Suprapubic skin (tissue), 4 donors: ENCODE results near the gene RPL7L1.

ENCODE experiments used
- EP300 ChIP-seq: sonication (generic); formaldehyde crosslinking; IDR thresholded peaks from one replicate; pipeline ENCODE4 v1.6.1; 2017; ENCODE audit warnings: antibody characterized with exemption
- POLR2A ChIP-seq, 2 donors: fragments of 450-650 bp; IDR thresholded peaks; one replicate each; pipeline ENCODE4 v1.6.1; 2017; ENCODE audit warnings: antibody characterized with exemption in 2 of 2, mild to moderate bottlenecking in 2 of 2, moderate library complexity in 2 of 2
- POLR2AphosphoS5 ChIP-seq, 3 donors: sonication (generic); formaldehyde crosslinking; IDR thresholded peaks; one replicate each; pipeline ENCODE4 v1.6.1; 2017; ENCODE audit warnings: antibody characterized with exemption in 3 of 3
- TF ChIP-seq, protein P1 (sequence below), 2 donors: fragments of 200-600 bp in 1 of 2; fragments of 450-650 bp in 1 of 2; sonication (generic) in 1 of 2; IDR thresholded peaks; one replicate each; pipeline ENCODE4 v1.5.1; 2016 to 2019; ENCODE audit warnings: antibody characterized with exemption in 2 of 2, mild to moderate bottlenecking in 1 of 2, moderate library complexity in 1 of 2

DNA sequence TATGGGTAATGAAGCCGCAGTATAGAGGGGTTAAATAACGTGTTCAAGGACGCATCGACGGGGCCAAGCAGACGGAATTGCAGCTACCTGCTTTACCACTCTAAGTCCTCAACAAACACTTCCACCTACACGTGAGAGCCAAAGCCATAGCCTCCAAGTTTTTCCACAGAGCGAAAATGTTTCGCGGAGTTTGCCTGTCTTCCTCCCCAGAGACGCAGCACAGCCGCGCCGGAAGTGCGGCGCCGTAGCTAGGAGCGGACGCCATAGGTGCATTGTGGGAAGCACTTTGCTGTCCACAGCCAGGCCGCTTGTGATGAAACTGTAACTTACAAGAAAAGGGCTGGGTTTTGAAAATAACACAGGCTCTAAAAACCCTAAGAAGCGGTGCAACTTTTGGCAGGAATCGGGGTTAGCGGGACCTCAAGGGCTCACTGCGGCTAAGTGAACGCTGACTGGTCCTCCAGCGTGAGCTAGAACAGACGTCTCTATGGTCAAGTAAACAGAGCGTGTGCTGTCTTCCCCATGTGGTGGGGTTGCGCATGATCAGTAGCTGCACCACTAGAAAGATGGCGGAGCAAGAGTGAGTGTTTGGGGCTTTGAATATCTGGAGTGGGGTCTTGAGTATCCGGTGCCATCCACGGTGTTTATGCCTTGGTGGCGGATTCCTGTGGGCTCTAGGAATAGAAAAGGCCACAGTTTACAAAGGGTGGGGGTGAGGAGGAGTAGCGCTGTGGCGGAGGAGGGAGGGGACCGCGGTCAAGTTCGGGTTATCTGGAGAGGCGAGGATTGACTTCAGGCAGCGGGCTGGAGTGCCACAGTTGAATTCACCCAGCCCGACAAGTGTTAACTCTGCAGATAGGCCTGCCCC, at the start of gene RPL7L1:
- TF ChIP-seq, protein P1, sequence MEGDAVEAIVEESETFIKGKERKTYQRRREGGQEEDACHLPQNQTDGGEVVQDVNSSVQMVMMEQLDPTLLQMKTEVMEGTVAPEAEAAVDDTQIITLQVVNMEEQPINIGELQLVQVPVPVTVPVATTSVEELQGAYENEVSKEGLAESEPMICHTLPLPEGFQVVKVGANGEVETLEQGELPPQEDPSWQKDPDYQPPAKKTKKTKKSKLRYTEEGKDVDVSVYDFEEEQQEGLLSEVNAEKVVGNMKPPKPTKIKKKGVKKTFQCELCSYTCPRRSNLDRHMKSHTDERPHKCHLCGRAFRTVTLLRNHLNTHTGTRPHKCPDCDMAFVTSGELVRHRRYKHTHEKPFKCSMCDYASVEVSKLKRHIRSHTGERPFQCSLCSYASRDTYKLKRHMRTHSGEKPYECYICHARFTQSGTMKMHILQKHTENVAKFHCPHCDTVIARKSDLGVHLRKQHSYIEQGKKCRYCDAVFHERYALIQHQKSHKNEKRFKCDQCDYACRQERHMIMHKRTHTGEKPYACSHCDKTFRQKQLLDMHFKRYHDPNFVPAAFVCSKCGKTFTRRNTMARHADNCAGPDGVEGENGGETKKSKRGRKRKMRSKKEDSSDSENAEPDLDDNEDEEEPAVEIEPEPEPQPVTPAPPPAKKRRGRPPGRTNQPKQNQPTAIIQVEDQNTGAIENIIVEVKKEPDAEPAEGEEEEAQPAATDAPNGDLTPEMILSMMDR (IDR thresholded peaks at IDR 0.05) = peak in 1 of 2 donors; percentile 26
- TF ChIP-seq POLR2AphosphoS5 (IDR thresholded peaks at IDR 0.05) (peak; percentile 27 to 60 (median 43)), POLR2A (IDR thresholded peaks at IDR 0.05) (peak in 1 of 2 donors; percentile 47), EP300 (no peak)
